IPS DF 4.7 (cell line): ENCODE measurements around the gene FAM131C.
"Not testable (repeated sequence)": the region's sequence is repeated elsewhere in the genome, so short reads cannot be mapped to it uniquely, and the experiment has no call there.

Source experiments
- DNase-seq: peaks from one replicate; pipeline ENCODE4 v3.0.0-alpha.2; 2013; ENCODE audit warnings: low spot score; ENCODE audit errors: extremely low read depth

The FAM131C gene

GRCh38 chr1:16039871-16040270 is 33.6 kb downstream of the FAM131C start:
- DNase-seq: not testable (repeated sequence)

DNA sequence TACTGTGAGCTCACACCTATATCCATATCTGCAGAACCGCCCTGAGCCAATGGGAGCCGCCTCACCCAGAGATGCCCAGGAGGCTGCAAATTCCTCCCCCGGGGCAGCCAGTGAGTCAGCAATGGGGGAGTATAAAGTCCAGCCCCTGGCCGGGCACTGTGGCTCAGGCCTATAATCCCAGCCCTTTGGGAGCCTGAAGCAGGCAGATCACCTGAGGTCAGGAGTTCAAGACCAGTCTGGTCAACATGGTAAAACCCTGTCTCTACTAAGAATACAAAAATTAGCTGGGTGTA is 34.9 kb downstream of the FAM131C start:
- DNase-seq: no peak

- not testable (repeated sequence) for DNase-seq
Observed at GRCh38 chr1:16036461-16036860, 37.0 kb downstream of the FAM131C start.

DNA sequence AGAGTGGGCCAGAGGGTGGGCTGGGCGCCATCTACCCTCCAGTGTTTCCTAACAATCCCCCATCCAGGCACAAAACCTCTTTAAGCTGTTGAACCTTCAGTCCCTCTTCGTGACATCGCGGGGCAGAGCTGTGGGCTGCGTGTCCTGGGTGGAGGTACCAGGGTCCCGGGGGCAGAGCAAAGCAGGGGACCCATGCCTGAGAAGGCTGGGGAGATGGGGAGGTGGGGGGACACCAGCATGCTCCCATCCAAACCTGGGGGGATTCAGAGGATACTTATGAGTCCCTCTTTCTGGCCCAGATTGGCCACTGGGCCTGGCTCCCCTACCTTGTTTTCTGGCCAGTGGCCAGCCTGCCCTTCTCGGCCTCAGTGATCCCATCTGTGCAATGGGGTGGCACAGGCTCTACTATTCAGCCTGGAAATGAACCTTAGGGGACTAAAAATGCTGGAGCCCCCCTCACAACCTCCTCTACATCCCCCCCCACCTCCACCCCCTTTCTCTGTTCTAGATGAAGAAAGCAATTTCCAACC is 40.3 kb downstream of the FAM131C start:
- DNase-seq: not testable (repeated sequence)

- no peak for DNase-seq
Observed at GRCh38 chr1:16032388-16033102, 40.9 kb downstream of the FAM131C start.

- DNase-seq: no peak
Observed at GRCh38 chr1:16031551-16031950, 41.9 kb downstream of the FAM131C start.

- DNase-seq: no peak
Observed at GRCh38 chr1:16029288-16029687, 44.2 kb downstream of the FAM131C start.

DNA sequence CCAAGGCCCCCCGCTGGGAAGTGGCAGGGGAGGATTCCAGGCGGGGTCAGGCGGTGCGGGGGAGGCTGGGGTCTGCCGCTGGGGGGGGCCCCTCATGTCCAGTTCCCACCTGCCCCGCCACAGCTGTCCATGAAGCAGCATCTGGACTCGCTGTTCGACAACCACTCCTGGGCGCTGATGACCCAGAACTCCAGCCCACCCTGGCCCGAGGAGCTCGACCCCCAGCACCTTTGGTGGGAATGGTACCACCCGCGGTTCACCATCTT is 44.5 kb downstream of the FAM131C start:
- not testable (repeated sequence) for DNase-seq

GRCh38 chr1:16028237-16029002 is 45.0 kb downstream of the FAM131C start:
- no peak for DNase-seq

DNA sequence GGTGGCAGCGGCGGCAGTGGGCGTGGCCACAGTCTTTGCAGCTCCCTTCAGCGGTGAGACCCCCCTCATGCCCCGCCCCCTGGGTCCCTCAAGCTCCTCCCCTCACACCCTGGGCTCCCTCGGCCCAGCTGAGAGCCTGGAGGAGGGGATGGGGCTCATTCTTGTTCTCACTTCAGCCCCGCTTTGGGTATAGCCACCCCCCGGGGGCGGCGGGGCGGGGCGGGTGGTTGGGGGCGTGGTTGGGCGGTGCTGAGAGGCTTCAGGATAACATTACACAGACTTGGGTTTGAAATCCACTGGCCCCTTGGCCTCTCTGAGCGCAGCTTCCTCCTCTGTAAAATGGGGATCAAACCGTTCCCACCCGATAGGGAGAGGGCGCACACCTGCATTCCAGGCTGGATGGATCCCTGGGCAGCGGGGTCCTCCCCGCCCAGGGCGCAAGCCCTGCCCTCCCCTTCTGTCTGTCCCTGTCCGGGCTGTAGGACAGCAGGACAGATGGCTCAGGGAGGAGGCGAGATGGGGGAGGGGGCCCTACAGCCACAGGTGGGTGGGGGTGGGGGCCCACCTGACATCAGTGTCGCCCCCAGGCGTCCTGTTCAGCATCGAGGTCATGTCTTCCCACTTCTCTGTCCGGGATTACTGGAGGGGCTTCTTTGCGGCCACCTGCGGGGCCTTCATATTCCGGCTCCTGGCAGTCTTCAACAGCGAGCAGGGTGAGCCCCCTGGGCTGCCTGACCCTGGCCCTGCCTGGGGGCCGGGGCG is 46.5 kb downstream of the FAM131C start:
- DNase-seq: no peak

GRCh38 chr1:16026302-16026701 is 47.1 kb downstream of the FAM131C start:
- not testable (repeated sequence) for DNase-seq

DNA sequence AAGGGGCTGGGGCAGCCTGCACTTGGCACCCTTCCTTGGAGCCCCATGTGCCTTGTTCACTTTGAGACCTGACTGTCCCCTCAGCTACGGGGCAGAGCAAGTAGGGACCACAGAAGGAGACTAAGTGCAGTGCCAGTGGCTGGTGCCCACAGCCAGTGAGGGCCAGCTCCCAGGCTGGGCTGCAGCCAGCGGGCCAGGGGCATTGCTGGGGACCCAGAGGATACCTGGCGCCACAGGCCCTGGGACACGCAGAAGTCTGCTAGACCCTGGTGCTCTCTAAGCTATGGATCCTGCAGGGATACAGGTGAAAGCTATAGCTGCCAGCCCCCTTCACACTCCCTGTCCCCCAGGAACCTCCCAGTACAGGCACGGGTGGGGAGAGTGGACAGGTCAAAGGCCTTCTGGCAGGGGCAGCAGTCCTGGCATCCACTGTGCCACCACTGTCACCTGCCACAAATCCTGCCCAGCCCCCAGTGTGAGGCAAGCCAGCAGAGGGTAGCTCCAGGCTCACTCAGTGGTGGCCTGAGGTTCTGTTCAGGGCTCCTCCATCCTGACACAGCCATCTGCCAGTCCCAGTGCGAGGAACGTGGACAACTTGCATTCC is 50.3 kb downstream of the FAM131C start:
- no peak for DNase-seq

DNA sequence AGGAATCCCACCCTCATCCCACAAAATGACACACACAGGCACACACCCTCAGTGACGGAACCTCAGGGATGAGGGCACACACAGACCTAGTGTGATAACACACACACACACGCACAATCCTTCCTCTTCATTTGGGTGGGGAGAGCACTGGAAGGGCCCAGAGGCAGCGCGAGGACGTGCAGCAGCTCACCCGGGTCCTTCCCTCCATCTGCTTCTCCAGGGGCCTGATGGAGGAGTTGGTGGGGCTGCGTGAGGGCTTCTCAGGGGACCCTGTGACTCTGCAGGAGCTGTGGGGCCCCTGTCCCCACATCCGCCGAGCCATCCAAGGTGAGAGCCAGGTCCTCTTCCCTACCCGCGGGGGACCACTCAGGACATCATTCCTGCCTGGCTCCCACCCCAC is 51.1 kb downstream of the FAM131C start:
- DNase-seq: no peak

DNA sequence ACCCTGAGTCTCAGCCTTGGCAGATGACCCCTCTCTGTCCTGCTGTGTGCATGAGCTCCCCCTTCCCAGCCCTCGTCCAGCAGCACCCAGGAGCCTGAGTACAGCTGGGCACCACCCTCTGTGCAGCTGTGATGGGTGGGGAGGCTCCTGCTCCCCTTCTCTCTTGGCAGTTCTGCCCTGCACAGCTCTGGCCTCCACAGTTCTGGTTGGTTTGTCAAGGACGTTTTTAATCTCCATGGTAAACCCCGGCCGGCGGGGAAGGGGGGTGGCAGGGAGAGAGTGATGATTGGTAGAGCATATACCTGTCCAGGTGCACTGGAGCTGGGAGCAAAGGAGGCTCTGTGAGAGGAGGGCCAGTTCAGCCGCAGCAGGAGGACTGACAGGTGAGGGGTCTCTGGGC is 51.8 kb downstream of the FAM131C start, which contains the start of gene CLCNKA:
TSS of gene CLCNKA (plus strand) at position 356 of the 400 bp plus-strand sequence. CDS start 584 bp downstream, outside the sequence.
- DNase-seq: no peak

- DNase-seq: not testable (repeated sequence)
Observed at GRCh38 chr1:16020878-16021277, 52.6 kb downstream of the FAM131C start.

- no peak for DNase-seq
Observed at GRCh38 chr1:16020325-16020724, 53.1 kb downstream of the FAM131C start.

GRCh38 chr1:16019644-16020277 is 53.7 kb downstream of the FAM131C start:
- DNase-seq: no peak

GRCh38 chr1:16018749-16019643 is 54.5 kb downstream of the FAM131C start:
- DNase-seq: no peak

GRCh38 chr1:16018308-16018707 is 55.1 kb downstream of the FAM131C start:
- DNase-seq: no peak
